ENCODE data around the gene FAM50B. TPM values are rescaled to one million over a fixed set of nuclear protein-coding genes. Genes with fewer than 3 reads are reported as not detected.

FAM50B gene
- total RNA-seq, 1 donor from 2014 or later, result 8.1 TPM

DNA sequence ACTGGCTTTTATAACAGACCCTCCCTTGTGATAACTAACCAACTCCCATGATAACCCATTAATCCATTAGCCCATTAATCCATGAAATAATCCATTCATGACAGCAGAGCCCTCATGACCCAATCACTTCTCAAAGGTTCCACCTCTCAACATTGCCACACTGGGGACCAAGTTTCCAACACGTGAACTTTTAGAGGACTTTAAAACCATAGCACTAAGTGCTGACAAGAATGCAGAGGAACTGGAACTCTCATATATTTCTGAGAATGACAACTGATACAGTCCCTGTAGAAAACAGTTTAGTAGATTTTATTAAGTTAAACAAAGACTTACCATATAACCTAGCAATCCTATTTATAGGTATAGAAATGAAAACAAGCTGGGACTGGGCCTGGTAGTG is 11.4 kb upstream of the FAM50B start:
- no peak for DNase-seq (ENCODE audit: low spot score in 2 of 2)
- H3K36me3 ChIP-seq, result no peaks in the 10 kb centered on the region
- no peaks in the 10 kb centered on the region for H3K27me3 ChIP-seq
- H3K9me3 ChIP-seq, result no peaks in the 10 kb centered on the region
- H3K4me1 ChIP-seq, result peaks cover 4 to 26% of the 10 kb centered on the region in 2 donors
- H3K27ac ChIP-seq, result no peak overlapping the region
- no peak overlapping the region for H3K4me3 ChIP-seq
- intact Hi-C loops (cut with DNase I), result no loop called here
- TF ChIP-seq CTCF (IDR thresholded peaks at IDR 0.05), result no peak

DNA sequence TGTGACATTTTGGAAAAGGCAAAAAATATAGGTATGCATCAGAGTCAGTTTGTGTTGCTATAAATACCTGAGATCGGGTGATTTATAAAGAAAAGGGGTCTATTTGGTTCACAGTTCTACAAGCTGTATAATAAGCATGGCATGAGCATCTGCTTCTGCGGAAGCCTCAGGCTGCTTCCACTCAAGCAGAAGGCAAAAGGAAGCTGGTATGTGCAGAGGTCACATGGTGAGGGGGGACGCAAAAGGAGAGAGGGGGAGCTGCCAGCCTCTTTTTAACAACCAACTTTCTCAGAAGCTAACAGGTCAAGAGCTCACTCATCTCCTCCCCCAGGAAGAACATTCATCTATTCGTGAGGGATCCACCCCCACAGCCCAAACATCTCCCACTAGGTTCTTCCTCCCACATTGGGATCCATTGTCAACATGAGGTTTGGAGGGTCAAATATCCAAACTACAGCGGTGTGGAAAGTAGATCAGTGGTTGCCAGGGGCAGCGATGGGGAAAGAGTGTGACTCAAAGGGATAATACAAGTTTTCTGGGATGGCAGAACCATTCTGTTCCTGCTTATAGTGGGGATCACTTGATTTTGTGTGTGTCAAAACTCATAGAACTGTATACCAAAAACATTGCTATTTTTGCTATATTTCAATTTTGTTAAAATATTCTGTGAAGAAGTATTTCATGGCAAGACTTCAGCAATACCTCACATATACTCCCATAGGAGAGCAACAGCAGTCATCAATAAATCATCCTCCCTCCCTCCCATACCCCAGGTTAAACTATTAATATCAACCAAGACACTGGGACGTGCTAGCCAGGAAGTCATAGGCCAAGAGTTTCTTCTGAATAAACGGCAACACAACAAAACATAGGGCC is 9.9 kb upstream of the FAM50B start:
- Histone ChIP-seq H3K27me3 (no peaks in the 10 kb centered on the region), H3K36me3 (no peaks in the 10 kb centered on the region), H3K4me1 (peaks cover 7 to 38% of the 10 kb centered on the region in 2 donors), H3K9me3 (no peaks in the 10 kb centered on the region), H3K27ac (peak overlapping the region in 1 of 2 donors; percentile 26), H3K4me3 (no peak overlapping the region)
- intact Hi-C loops (cut with DNase I), result no loop called here
- TF ChIP-seq CTCF (IDR thresholded peaks at IDR 0.05), result no peak
- DNase-seq (ENCODE audit: low spot score in 2 of 2), result peak in 1 of 2 donors; percentile 77

GRCh38 chr6:3841066-3841454 is 8.1 kb upstream of the FAM50B start:
- Histone ChIP-seq H3K4me1 (peaks cover 7 to 39% of the 10 kb centered on the region in 2 donors), H3K36me3 (no peaks in the 10 kb centered on the region)
- intact Hi-C loops (cut with DNase I), result loop anchor here (1.0 kb wide), 1 partner anchor 15 kb away; no protein-coding TSS in a partner anchor

GRCh38 chr6:3841711-3842565 is 7.2 kb upstream of the FAM50B start:
- Histone ChIP-seq H3K9me3 (no peaks in the 10 kb centered on the region), H3K4me3 (no peak overlapping the region), H3K4me1 (peaks cover 7 to 40% of the 10 kb centered on the region in 2 donors), H3K36me3 (no peaks in the 10 kb centered on the region), H3K27me3 (no peaks in the 10 kb centered on the region), H3K27ac (peak overlapping the region; percentile 85 to 91)
- DNase-seq (ENCODE audit: low spot score in 2 of 2), result peak in 1 of 2 donors; percentile 79
- TF ChIP-seq CTCF (IDR thresholded peaks at IDR 0.05), result no peak
- intact Hi-C loops (cut with DNase I), result loop anchor here (1.0 to 2.0 kb wide), 3 partner anchors 16 to 93 kb away; no protein-coding TSS in a partner anchor

More at GRCh38 chr6:3841066-3841454, 8.1 kb upstream of the FAM50B start:
- no peak for DNase-seq (ENCODE audit: low spot score in 2 of 2)
- H3K27me3 ChIP-seq, result no peaks in the 10 kb centered on the region
- TF ChIP-seq CTCF (IDR thresholded peaks at IDR 0.05), result no peak
- H3K4me3 ChIP-seq, result no peak overlapping the region
- H3K9me3 ChIP-seq, result no peaks in the 10 kb centered on the region
- H3K27ac ChIP-seq, result peak overlapping the region; percentile 85 to 91

- no peak for DNase-seq (ENCODE audit: low spot score in 2 of 2)
- Histone ChIP-seq H3K27me3 (no peaks in the 10 kb centered on the region), H3K4me3 (no peak overlapping the region), H3K27ac (peak overlapping the region; percentile 85 to 91), H3K36me3 (no peaks in the 10 kb centered on the region), H3K4me1 (peaks cover 7 to 55% of the 10 kb centered on the region in 2 donors), H3K9me3 (no peaks in the 10 kb centered on the region)
- intact Hi-C loops (cut with DNase I), result loop anchor here (2.0 kb wide), 3 partner anchors 39 to 95 kb away; no protein-coding TSS in a partner anchor
- no peak for TF ChIP-seq CTCF (IDR thresholded peaks at IDR 0.05)
Observed at GRCh38 chr6:3843379-3844096, 5.6 kb upstream of the FAM50B start.
